Ishikawa (cell line): ENCODE results near the gene OSMR.

Experiments
- CEBPB ChIP-seq: IDR thresholded peaks from 2 replicates; pipeline ENCODE4 v1.6.1; 2012
- CREB1 ChIP-seq: IDR thresholded peaks from 2 replicates; pipeline ENCODE4 v1.6.1; 2012; ENCODE audit warnings: low read depth
- EGR1 ChIP-seq: IDR thresholded peaks from 2 replicates; pipeline ENCODE4 v1.6.1; 2012
- EP300 ChIP-seq: IDR thresholded peaks from 2 replicates; pipeline ENCODE4 v1.6.1; 2012; ENCODE audit warnings: borderline replicate concordance
- FOXM1 ChIP-seq: IDR thresholded peaks from 2 replicates; pipeline ENCODE4 v1.6.1; 2012; ENCODE audit warnings: low read depth, borderline replicate concordance
- NFIC ChIP-seq: IDR thresholded peaks from 2 replicates; pipeline ENCODE4 v1.6.1; 2012
- RAD21 ChIP-seq: IDR thresholded peaks from 2 replicates; pipeline ENCODE4 v1.6.1; 2012; ENCODE audit warnings: low read depth
- TAF1 ChIP-seq: IDR thresholded peaks from 2 replicates; pipeline ENCODE4 v1.6.1; 2012; ENCODE audit warnings: low read depth, mild to moderate bottlenecking
- TCF12 ChIP-seq: IDR thresholded peaks from 2 replicates; pipeline ENCODE4 v1.6.1; 2012; ENCODE audit warnings: low read depth
- TEAD4 ChIP-seq: IDR thresholded peaks from 2 replicates; pipeline ENCODE4 v1.6.1; 2012
- YY1 ChIP-seq: IDR thresholded peaks from 2 replicates; pipeline ENCODE4 v1.6.1; 2012; ENCODE audit warnings: low read depth
- ZBTB7A ChIP-seq: IDR thresholded peaks from 2 replicates; pipeline ENCODE4 v1.6.1; 2012; ENCODE audit warnings: low read depth
- TF ChIP-seq, protein P1 (sequence below): IDR thresholded peaks from 2 replicates; pipeline ENCODE4 v1.6.1; 2012; ENCODE audit warnings: low read depth, mild to moderate bottlenecking
- TF ChIP-seq, protein P2 (sequence below): IDR thresholded peaks from 2 replicates; pipeline ENCODE4 v1.6.1; 2012
- TF ChIP-seq, protein P3 (sequence below): IDR thresholded peaks from 2 replicates; pipeline ENCODE4 v1.6.1; 2012

OSMR gene

DNA sequence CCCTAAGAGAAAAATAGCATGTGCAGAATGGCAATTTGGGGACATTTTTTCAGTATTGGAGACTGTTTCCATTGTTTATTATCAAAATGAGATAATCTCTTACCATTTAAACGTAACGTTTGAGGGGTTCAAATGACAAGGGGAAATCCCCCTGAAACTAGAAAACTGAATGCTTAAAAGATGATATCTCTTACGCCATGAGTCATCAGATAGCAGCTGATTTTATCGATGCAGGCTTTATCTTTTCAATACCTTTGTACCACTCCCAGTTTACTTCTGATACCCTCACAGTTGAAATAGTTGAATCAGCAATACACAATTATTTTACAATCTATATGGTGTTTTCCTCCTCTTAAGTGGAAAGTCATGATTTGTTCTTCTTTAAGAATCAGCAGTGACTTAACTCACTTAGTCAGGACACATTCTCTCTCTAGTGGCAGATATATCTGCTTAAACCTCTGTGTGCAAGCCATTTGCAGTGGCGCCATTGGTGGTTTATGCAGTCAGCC is 29.2 kb downstream of the OSMR start:
- no peak for TF ChIP-seq FOXM1
- no peak for TF ChIP-seq CEBPB
- TF ChIP-seq TEAD4 = no peak
- TF ChIP-seq, protein P1, sequence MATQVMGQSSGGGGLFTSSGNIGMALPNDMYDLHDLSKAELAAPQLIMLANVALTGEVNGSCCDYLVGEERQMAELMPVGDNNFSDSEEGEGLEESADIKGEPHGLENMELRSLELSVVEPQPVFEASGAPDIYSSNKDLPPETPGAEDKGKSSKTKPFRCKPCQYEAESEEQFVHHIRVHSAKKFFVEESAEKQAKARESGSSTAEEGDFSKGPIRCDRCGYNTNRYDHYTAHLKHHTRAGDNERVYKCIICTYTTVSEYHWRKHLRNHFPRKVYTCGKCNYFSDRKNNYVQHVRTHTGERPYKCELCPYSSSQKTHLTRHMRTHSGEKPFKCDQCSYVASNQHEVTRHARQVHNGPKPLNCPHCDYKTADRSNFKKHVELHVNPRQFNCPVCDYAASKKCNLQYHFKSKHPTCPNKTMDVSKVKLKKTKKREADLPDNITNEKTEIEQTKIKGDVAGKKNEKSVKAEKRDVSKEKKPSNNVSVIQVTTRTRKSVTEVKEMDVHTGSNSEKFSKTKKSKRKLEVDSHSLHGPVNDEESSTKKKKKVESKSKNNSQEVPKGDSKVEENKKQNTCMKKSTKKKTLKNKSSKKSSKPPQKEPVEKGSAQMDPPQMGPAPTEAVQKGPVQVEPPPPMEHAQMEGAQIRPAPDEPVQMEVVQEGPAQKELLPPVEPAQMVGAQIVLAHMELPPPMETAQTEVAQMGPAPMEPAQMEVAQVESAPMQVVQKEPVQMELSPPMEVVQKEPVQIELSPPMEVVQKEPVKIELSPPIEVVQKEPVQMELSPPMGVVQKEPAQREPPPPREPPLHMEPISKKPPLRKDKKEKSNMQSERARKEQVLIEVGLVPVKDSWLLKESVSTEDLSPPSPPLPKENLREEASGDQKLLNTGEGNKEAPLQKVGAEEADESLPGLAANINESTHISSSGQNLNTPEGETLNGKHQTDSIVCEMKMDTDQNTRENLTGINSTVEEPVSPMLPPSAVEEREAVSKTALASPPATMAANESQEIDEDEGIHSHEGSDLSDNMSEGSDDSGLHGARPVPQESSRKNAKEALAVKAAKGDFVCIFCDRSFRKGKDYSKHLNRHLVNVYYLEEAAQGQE = no peak
- TF ChIP-seq RAD21 = no peak
- TF ChIP-seq, protein P2, sequence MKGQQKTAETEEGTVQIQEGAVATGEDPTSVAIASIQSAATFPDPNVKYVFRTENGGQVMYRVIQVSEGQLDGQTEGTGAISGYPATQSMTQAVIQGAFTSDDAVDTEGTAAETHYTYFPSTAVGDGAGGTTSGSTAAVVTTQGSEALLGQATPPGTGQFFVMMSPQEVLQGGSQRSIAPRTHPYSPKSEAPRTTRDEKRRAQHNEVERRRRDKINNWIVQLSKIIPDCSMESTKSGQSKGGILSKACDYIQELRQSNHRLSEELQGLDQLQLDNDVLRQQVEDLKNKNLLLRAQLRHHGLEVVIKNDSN = no peak
- no peak for TF ChIP-seq ZBTB7A

DNA sequence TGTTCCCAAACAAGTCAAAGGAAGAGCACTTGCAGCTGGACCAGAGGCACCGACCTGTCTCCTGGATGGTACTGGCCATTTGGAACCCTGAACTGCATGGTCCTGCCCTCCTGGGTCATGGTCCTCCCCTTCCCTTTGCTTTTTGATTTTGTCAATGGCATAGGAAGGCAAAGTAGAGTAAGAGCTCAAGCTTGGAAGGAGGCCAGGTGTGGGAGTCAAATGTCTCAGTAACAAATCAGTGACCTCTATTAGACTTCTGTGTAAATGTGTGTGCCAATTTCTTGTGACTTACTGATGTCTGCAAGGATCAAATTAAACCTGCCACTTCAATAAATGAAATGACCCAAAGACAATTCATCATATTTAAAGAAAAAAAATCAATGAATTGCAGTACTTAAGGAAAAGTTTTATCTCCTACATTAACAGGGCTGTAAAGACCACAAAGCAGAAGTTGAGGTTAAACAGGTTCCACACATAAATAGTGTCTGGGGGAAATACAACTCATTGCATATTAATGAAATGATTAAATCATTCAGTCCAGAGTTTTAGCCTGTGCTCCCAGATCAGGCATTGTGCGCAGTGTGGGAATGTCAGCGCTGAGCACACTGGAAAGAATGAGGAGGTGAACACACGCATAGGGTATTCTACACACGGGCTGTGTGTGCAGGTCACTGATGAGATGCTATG is 32.7 kb downstream of the OSMR start:
- TF ChIP-seq, protein P3, sequence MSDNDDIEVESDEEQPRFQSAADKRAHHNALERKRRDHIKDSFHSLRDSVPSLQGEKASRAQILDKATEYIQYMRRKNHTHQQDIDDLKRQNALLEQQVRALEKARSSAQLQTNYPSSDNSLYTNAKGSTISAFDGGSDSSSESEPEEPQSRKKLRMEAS = no peak
- TF ChIP-seq CEBPB (no peak), NFIC (0 out of 2 replicates have a peak, but pooled peaks have one; percentile 9)

DNA sequence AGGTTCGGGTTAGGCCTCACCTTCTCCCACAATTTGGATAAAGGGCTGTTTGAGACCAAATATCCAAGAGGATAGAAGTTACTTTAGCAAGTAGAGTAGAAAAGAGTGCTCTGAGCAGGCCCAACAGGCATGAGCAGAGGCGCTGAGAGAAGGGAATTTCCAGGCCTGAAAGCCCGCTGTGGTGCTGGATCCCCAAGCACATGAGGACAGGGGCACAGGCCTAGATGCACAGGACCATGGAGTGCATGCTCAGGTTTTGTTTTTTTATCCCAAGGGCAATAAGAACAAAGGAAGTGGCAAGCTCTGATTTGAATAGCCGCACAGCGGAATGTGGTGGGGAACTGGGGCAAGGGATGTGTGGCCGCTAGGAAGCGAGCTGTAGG is 33.3 kb downstream of the OSMR start:
- TF ChIP-seq TAF1 (no peak), RAD21 (no peak)

DNA sequence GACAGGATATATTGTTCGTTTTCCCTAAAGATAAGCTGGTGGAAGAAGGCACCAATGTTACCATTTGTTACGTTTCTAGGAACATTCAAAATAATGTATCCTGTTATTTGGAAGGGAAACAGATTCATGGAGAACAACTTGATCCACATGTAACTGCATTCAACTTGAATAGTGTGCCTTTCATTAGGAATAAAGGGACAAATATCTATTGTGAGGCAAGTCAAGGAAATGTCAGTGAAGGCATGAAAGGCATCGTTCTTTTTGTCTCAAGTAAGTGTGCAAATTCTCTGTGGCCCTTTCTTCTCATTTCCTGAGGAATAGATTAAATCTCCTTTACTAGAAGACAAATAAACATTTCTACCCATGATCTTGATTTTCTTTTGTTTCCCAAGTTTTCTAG is 38.0 kb downstream of the OSMR start:
- TF ChIP-seq CEBPB (no peak), YY1 (no peak), EP300 (no peak), ZBTB7A (no peak), EGR1 (no peak), RAD21 (no peak), CREB1 (no peak), FOXM1 (no peak), NFIC (no peak), TAF1 (no peak), TEAD4 (no peak), TCF12 (no peak)
- TF ChIP-seq, protein P2 = no peak
- TF ChIP-seq, protein P1 = no peak

DNA sequence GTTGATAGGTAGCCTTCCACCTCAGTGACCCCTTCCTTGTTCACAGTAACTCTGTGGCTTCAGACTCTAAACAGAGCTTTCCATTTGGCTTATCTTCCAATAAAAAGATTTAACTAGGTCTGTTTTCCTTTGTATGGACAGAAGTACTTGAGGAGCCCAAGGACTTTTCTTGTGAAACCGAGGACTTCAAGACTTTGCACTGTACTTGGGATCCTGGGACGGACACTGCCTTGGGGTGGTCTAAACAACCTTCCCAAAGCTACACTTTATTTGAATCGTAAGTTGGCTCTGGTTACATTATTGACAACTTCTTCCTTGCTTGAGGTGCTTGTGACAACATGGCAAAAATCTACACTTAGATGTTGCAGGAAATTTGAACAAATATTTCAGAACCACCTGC is 39.4 kb downstream of the OSMR start:
- no peak for TF ChIP-seq NFIC
- no peak for TF ChIP-seq CREB1
- TF ChIP-seq, protein P3 = no peak
- TF ChIP-seq, protein P2 = no peak
- no peak for TF ChIP-seq YY1
- TF ChIP-seq EP300 = no peak
- TF ChIP-seq EGR1 = no peak
- TF ChIP-seq CEBPB = no peak
- TF ChIP-seq TAF1 = no peak
- no peak for TF ChIP-seq ZBTB7A
- TF ChIP-seq FOXM1 = no peak
- no peak for TF ChIP-seq TEAD4
- no peak for TF ChIP-seq RAD21
- no peak for TF ChIP-seq TCF12
- TF ChIP-seq, protein P1 = no peak
